Calu3 (cell line): ENCODE measurements around the gene UBN1. TPM values are rescaled to one million over a fixed set of nuclear protein-coding genes. Genes with fewer than 3 reads are reported as not detected.

Experiments
- BruUV-seq: library from RNA; stranded (reverse); fragments of 400-500 nt; replicated peaks from 2 replicates; lab custom pipeline; 2021; lab: Mats Ljungman, UMichigan
- CTCF ChIA-PET: fragments of 300-600 bp; sonication (Branson Sonifier 250); formaldehyde crosslinking; loops from one replicate; lab custom pipeline; 2022; ENCODE audit warnings: antibody characterized with exemption; lab: Charles Lee
- DNase-seq: peaks from one replicate; pipeline ENCODE4 v3.0.0; 2022
- H3K27ac Mint-ChIP-seq: one replicate; pipeline ENCODE4 v1.8.0; 2022; ENCODE audit warnings: mixed read lengths; ENCODE audit not compliant: unreplicated experiment
- H3K27me3 Mint-ChIP-seq: one replicate; pipeline ENCODE4 v1.8.0; 2022; ENCODE audit warnings: mixed read lengths; ENCODE audit not compliant: unreplicated experiment
- H3K36me3 Mint-ChIP-seq: one replicate; pipeline ENCODE4 v1.8.0; 2022; ENCODE audit warnings: mild to moderate bottlenecking, moderate library complexity, mixed read lengths; ENCODE audit not compliant: insufficient read depth, unreplicated experiment
- H3K4me1 Mint-ChIP-seq: one replicate; pipeline ENCODE4 v1.8.0; 2022; ENCODE audit warnings: mild to moderate bottlenecking, low read depth, mixed read lengths; ENCODE audit not compliant: unreplicated experiment
- H3K4me3 Mint-ChIP-seq: one replicate; pipeline ENCODE4 v1.8.0; 2022; ENCODE audit warnings: mild to moderate bottlenecking, low read depth, moderate library complexity, mixed read lengths; ENCODE audit not compliant: unreplicated experiment
- H3K9me3 Mint-ChIP-seq: one replicate; pipeline ENCODE4 v1.8.0; 2022; ENCODE audit warnings: low read depth, mixed read lengths; ENCODE audit not compliant: unreplicated experiment
- intact Hi-C: fragments of 100-400 bp; cut with micrococcal nuclease; formaldehyde crosslinking; loops from one replicate; pipeline ENCODE4 v1.10.0; 2022; ENCODE audit not compliant: unreplicated experiment
- total RNA-seq: library from RNA; stranded (reverse); gene quantifications from 2 replicates; pipeline ENCODE4 v1.2.3, GENCODE V29; 2022
- TF ChIP-seq, protein P1 (sequence below): fragments of 200-600 bp; IDR thresholded peaks from one replicate; pipeline ENCODE4 v1.8.0; 2022; ENCODE audit warnings: antibody characterized with exemption; ENCODE audit not compliant: unreplicated experiment

Gene UBN1
- total RNA-seq, 1 experiment from 2014 or later = 50.5 TPM

DNA sequence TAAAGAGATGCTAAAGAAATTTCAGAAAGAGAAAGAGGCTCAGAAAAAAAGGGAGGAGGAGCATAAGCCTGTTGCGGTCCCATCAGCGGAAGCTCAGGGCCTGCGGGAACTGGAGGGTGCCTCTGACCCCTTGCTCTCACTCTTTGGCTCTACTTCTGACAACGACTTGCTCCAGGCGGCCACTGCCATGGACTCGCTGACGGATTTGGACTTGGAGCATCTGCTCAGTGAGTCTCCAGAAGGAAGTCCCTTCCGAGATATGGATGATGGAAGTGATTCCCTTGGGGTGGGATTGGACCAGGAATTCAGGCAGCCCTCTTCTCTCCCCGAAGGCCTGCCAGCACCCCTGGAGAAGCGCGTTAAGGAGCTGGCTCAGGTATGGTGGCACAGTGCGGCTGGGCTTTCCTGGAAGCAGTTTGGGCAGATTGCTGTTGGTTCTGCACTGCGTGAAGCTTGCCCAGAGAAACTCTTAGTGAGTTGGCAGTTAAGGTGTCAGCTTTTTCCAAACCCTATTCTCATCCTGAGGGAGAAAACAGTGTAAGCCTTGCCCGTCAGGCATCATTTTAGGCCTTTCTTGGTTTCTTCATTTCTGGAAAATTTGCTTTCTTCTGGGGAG lies 13.6 kb downstream of the UBN1 start:
- no peaks in the 10 kb centered on the region for H3K27me3 Mint-ChIP-seq
- no peak for DNase-seq
- no TSS peak for BruUV-seq
- H3K27ac Mint-ChIP-seq = no peak overlapping the region
- no peaks in the 10 kb centered on the region for H3K9me3 Mint-ChIP-seq
- no peak overlapping the region for H3K4me3 Mint-ChIP-seq
- CTCF ChIA-PET = no interaction called here
- intact Hi-C loops = no loop called here
- peaks cover 15% of the 10 kb centered on the region for H3K4me1 Mint-ChIP-seq
- peaks cover 28% of the 10 kb centered on the region for H3K36me3 Mint-ChIP-seq
- TF ChIP-seq, protein P1, sequence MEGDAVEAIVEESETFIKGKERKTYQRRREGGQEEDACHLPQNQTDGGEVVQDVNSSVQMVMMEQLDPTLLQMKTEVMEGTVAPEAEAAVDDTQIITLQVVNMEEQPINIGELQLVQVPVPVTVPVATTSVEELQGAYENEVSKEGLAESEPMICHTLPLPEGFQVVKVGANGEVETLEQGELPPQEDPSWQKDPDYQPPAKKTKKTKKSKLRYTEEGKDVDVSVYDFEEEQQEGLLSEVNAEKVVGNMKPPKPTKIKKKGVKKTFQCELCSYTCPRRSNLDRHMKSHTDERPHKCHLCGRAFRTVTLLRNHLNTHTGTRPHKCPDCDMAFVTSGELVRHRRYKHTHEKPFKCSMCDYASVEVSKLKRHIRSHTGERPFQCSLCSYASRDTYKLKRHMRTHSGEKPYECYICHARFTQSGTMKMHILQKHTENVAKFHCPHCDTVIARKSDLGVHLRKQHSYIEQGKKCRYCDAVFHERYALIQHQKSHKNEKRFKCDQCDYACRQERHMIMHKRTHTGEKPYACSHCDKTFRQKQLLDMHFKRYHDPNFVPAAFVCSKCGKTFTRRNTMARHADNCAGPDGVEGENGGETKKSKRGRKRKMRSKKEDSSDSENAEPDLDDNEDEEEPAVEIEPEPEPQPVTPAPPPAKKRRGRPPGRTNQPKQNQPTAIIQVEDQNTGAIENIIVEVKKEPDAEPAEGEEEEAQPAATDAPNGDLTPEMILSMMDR = no peak

DNA sequence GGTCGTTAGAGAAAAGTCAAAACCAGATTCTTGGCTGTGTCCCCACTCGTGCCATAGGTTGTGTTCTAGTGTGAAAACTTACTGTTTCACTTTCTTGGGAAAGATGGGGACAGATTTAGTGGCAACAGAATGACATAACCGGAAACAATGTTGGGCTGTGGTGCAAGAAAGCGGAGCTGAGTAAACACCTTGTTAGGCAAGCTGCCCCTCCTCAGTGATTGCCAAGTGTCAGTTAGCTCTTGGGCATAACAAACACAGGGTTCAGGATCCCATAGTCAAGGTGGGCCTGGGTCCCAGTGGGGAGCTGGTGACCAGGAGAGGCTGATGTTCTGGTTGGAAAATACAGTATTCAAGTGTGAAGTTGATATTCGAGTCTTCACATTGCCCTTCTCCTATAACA lies 15.4 kb downstream of the UBN1 start:
- Mint-ChIP-seq H3K9me3 (no peaks in the 10 kb centered on the region), H3K36me3 (peaks cover 27% of the 10 kb centered on the region), H3K27ac (no peak overlapping the region), H3K4me3 (no peak overlapping the region), H3K4me1 (peaks cover 28% of the 10 kb centered on the region), H3K27me3 (no peaks in the 10 kb centered on the region)
- intact Hi-C loops = no loop called here
- CTCF ChIA-PET = interaction anchor here (0.7 to 1.0 kb wide), 4 partner anchors 12 to 82 kb away, joined by 3 read pairs; no protein-coding TSS in a partner anchor
- TF ChIP-seq, protein P1 = no peak
- no peak for DNase-seq
- BruUV-seq = no TSS peak

DNA sequence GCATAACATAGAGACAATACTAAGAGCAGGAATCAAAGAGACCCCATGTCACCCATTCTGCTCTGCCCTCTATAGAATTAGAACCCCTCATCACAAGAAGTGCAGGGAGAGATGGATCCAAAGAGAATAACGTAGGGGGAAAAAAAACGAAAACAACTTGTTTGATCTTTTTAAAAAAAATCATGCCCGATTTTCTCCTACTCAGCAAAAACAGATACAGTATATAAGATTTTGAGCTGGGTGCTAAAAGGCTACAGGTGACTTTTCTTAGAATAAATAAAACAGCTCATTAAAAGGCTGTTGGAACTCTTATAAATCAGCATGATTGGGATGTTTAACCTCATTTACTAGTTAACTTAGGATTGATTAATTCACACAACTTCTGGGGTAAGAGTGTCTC lies 17.4 kb downstream of the UBN1 start:
- peaks cover 42% of the 10 kb centered on the region for H3K4me1 Mint-ChIP-seq
- peaks cover 28% of the 10 kb centered on the region for H3K36me3 Mint-ChIP-seq
- intact Hi-C loops = no loop called here
- TF ChIP-seq, protein P1 = no peak
- no TSS peak for BruUV-seq
- no peaks in the 10 kb centered on the region for H3K27me3 Mint-ChIP-seq
- H3K4me3 Mint-ChIP-seq = no peak overlapping the region
- CTCF ChIA-PET = interaction anchor here (0.6 kb wide), 1 partner anchor 125 kb away, joined by 3 read pairs; no protein-coding TSS in a partner anchor
- DNase-seq = no peak
- H3K27ac Mint-ChIP-seq = no peak overlapping the region
- no peaks in the 10 kb centered on the region for H3K9me3 Mint-ChIP-seq

DNA sequence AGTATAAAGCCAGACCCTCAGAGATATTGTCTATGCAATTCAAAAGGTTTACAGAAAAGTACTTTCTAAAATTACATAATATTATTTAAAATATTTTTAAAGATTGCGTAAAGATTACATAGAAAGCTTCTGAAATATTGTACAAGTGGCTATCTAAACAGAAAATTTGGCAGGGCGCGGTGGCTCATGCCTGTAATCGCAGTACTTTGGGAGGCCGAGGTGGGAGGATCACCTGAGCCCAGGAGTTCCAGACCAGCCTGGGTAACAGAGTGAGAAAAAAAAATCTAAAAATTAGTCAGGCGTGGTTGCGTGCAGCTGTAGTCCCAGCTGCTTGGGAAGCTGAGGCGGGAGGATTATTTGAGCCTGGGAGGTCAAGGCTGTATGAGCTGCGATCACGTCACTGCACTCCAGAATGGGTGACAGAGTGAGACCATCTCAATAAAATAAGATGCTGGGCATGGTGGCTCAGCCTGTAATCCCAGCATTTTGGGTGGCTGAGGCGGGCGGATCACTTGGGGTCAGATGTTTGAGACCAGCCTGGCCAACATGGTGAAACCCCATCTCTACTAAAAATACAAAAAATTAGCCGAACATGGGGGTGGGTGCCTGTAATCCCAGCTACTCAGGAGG lies 18.1 kb downstream of the UBN1 start:
- BruUV-seq = no TSS peak
- no peak for DNase-seq
- CTCF ChIA-PET = no interaction called here
- Mint-ChIP-seq H3K36me3 (peaks cover 23% of the 10 kb centered on the region), H3K4me3 (no peak overlapping the region), H3K9me3 (no peaks in the 10 kb centered on the region), H3K27ac (no peak overlapping the region), H3K4me1 (peaks cover 42% of the 10 kb centered on the region), H3K27me3 (no peaks in the 10 kb centered on the region)
- TF ChIP-seq, protein P1 = no peak
- intact Hi-C loops = no loop called here
